ENCODE measurements around the gene TSPAN1. TPM values are rescaled to one million over a fixed set of nuclear protein-coding genes. Genes with fewer than 3 reads are reported as not detected.

TSPAN1 gene
- total RNA-seq, 1 donor from 2014 or later, result 1.7 TPM

DNA sequence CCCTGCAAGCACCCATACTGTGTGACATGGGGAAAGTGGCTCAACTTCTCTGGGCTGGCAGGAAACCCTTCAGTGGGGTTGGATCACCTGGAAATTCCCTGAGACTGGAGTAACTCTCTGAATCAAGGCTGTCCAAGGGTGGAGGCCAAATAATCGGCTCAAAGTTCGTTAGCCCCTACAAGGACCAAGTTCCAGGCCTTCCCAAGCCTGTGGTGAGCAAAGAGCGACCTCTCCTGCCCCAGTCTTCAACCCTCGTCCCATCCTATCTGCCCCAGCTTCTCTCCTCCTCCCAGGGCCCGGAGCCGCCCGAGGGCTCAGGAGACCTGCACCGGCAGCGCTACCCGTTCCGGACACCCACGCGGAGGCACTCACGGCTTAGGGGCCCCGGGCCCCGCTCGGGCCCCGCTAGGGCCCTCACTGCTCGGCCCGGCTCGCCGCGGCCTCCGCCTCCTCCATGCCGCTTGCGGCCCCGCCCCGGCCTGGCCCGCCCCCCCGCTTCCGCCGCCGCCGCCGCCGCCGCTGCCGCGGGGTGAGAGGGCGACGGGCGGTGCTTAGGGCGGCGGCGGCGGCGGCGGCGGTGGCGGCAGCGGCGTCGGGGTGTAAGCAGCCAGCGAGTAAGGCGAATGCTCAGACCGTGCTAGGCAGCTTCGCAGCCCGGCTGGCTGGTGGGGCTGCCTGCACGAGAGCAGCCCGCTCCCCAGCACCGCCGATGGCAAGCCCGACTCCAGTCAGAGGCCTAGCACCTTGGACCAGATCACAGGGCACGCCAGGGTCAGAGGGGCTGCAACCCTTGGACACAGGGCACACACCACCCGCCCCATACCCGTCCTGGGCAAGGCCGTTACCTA, 23.3 kb downstream of the TSPAN1 start, which contains the start of gene POMGNT1:
Gene POMGNT1, minus strand, starts transcription at position 471 of the 848 bp plus-strand sequence. CDS start 613 bp downstream, outside the sequence.
- peaks cover 15% of the 10 kb centered on the region for H3K79me2 ChIP-seq (ENCODE audit: insufficient read depth, low read length)
- TF ChIP-seq, protein P1, sequence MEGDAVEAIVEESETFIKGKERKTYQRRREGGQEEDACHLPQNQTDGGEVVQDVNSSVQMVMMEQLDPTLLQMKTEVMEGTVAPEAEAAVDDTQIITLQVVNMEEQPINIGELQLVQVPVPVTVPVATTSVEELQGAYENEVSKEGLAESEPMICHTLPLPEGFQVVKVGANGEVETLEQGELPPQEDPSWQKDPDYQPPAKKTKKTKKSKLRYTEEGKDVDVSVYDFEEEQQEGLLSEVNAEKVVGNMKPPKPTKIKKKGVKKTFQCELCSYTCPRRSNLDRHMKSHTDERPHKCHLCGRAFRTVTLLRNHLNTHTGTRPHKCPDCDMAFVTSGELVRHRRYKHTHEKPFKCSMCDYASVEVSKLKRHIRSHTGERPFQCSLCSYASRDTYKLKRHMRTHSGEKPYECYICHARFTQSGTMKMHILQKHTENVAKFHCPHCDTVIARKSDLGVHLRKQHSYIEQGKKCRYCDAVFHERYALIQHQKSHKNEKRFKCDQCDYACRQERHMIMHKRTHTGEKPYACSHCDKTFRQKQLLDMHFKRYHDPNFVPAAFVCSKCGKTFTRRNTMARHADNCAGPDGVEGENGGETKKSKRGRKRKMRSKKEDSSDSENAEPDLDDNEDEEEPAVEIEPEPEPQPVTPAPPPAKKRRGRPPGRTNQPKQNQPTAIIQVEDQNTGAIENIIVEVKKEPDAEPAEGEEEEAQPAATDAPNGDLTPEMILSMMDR (IDR thresholded peaks at IDR 0.05; ENCODE audit: insufficient read depth, low read depth, low read length), result no peak
- TF ChIP-seq EZH2 (IDR thresholded peaks at IDR 0.05; ENCODE audit: insufficient read depth, low read length), result no peak
- no peaks in the 10 kb centered on the region for H3K9me3 Mint-ChIP-seq (ENCODE audit: unreplicated experiment)
- H3K27ac ChIP-seq (ENCODE audit: low read depth, low read length), result peak within 1 kb of the TSS; percentile 32
- H4K20me1 ChIP-seq (ENCODE audit: insufficient read depth, low read length), result no peaks in the 10 kb centered on the region
- peak within 1 kb of the TSS; percentile 91 for H2AFZ ChIP-seq (ENCODE audit: low read depth, low read length)
- peak within 1 kb of the TSS; percentile 90 for H3K4me3 Mint-ChIP-seq (ENCODE audit: unreplicated experiment)
- DNase-seq (ENCODE audit: low read depth) (no peak), FAIRE-seq (no peak)
- peak within 1 kb of the TSS; percentile 81 for H3K4me3 ChIP-seq (ENCODE audit: insufficient read depth, low read depth, low read length)
- peaks cover 10% of the 10 kb centered on the region for H3K36me3 Mint-ChIP-seq (ENCODE audit: low read depth, unreplicated experiment)
- peaks cover 14% of the 10 kb centered on the region for H3K4me1 ChIP-seq (ENCODE audit: insufficient read depth, low read length)
- H3K4me2 ChIP-seq (ENCODE audit: low read length), result peak within 1 kb of the TSS; percentile 92
- H3K4me1 Mint-ChIP-seq (ENCODE audit: low read depth, unreplicated experiment), result no peaks in the 10 kb centered on the region
- H3K9ac ChIP-seq (ENCODE audit: low read length), result peak within 1 kb of the TSS; percentile 91
- H3K36me3 ChIP-seq (ENCODE audit: insufficient read depth, low read length), result no peaks in the 10 kb centered on the region
- no peaks in the 10 kb centered on the region for H3K9me3 ChIP-seq (ENCODE audit: insufficient read depth, low read depth, low read length)
- peak within 1 kb of the TSS; percentile 47 for H3K27ac Mint-ChIP-seq (ENCODE audit: unreplicated experiment)
- H3K27me3 ChIP-seq (ENCODE audit: insufficient read depth, low read length), result no peaks in the 10 kb centered on the region
- H3K27me3 Mint-ChIP-seq (ENCODE audit: low read depth, unreplicated experiment), result no peaks in the 10 kb centered on the region

DNA sequence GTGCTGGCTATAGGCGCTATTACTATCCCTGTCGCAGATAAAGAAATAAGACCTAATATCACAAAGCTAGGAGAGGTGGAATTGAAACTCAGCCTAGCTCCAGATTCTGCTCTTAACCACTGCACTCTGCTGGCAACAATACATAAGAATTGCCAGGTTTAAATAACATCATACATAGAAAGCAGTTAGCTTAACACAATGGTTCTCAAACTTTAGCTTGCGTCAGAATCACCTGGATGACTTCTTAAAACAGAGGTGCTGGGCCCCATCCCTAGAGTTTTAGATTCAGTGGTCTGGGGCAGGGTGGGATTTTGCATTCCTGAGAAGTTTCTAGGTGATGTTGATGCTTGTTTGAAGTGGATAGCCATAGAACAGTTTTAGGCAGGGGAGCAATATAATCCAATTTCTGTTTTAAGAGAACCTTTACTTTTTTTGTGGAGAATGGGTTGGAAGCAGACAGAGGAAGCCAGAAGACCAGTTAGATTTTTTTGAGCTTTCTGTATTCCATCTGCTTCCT, 24.4 kb downstream of the TSPAN1 start:
- Histone ChIP-seq H3K36me3 (ENCODE audit: insufficient read depth, low read length) (no peaks in the 10 kb centered on the region), H3K9me3 (ENCODE audit: insufficient read depth, low read depth, low read length) (no peaks in the 10 kb centered on the region), H3K9ac (ENCODE audit: low read length) (no peak overlapping the region), H4K20me1 (ENCODE audit: insufficient read depth, low read length) (no peaks in the 10 kb centered on the region), H3K4me1 (ENCODE audit: insufficient read depth, low read length) (peaks cover 20% of the 10 kb centered on the region), H3K4me2 (ENCODE audit: low read length) (peak overlapping the region; percentile 92), H2AFZ (ENCODE audit: low read depth, low read length) (no peak overlapping the region), H3K27me3 (ENCODE audit: insufficient read depth, low read length) (no peaks in the 10 kb centered on the region), H3K79me2 (ENCODE audit: insufficient read depth, low read length) (peaks cover 15% of the 10 kb centered on the region), H3K4me3 (ENCODE audit: insufficient read depth, low read depth, low read length) (no peak overlapping the region), H3K27ac (ENCODE audit: low read depth, low read length) (no peak overlapping the region)
- DNase-seq (ENCODE audit: low read depth), result no peak
- Mint-ChIP-seq H3K9me3 (ENCODE audit: unreplicated experiment) (no peaks in the 10 kb centered on the region), H3K4me3 (ENCODE audit: unreplicated experiment) (peak overlapping the region; percentile 86), H3K4me1 (ENCODE audit: low read depth, unreplicated experiment) (no peaks in the 10 kb centered on the region), H3K27me3 (ENCODE audit: low read depth, unreplicated experiment) (peaks cover 2% of the 10 kb centered on the region), H3K27ac (ENCODE audit: unreplicated experiment) (no peak overlapping the region), H3K36me3 (ENCODE audit: low read depth, unreplicated experiment) (peaks cover 10% of the 10 kb centered on the region)
- FAIRE-seq, result no peak
- TF ChIP-seq EZH2 (IDR thresholded peaks at IDR 0.05; ENCODE audit: insufficient read depth, low read length), result no peak
- TF ChIP-seq, protein P1 (IDR thresholded peaks at IDR 0.05; ENCODE audit: insufficient read depth, low read depth, low read length), result no peak
